Upper lobe of right lung (tissue), 1 donor: ENCODE measurements around the gene TSPY4. TPM values are rescaled to one million over a fixed set of nuclear protein-coding genes. Genes with fewer than 3 reads are reported as not detected.
"Not testable (repeated sequence)": the region's sequence is repeated elsewhere in the genome, so short reads cannot be mapped to it uniquely, and the experiment has no call there.

Source experiments
- ATAC-seq: fragments of 200-7000 bp; cut with Tn5 transposase; one replicate; pipeline ENCODE4 v1.9.1; 2020; ENCODE audit warnings: mild to moderate bottlenecking, moderate library complexity
- DNase-seq: peaks from one replicate; pipeline ENCODE4 v3.0.0-alpha.2; 2020
- H3K27ac ChIP-seq: fragments of 200-600 bp; one replicate; pipeline ENCODE4 v1.8.0; 2022
- H3K27me3 ChIP-seq: fragments of 200-600 bp; one replicate; pipeline ENCODE4 v1.8.0; 2022; ENCODE audit warnings: mild to moderate bottlenecking
- H3K36me3 ChIP-seq: fragments of 200-600 bp; one replicate; pipeline ENCODE4 v1.8.0; 2022
- H3K4me1 ChIP-seq: fragments of 200-600 bp; one replicate; pipeline ENCODE4 v1.8.0; 2022
- H3K4me3 ChIP-seq: fragments of 200-600 bp; one replicate; pipeline ENCODE4 v1.8.0; 2022; ENCODE audit warnings: mild to moderate bottlenecking
- H3K9me3 ChIP-seq: fragments of 200-600 bp; one replicate; pipeline ENCODE4 v1.8.0; 2022
- CTCF ChIP-seq: fragments of 200-600 bp; IDR thresholded peaks from one replicate; pipeline ENCODE4 v1.8.0; 2022; ENCODE audit warnings: antibody characterized with exemption
- intact Hi-C: fragments of 100-400 bp; cut with DNase I; formaldehyde crosslinking; loops from one replicate; pipeline ENCODE4 v1.11.0; 2022
- long read RNA-seq: library from polyadenylated mRNA; unstranded; transcript quantifications from one replicate; pipeline ENCODE4 v2.0.0, GENCODE V29; 2021
- total RNA-seq: library from RNA; stranded (reverse); fragmentation: NEBNext Ultra II Directional; extraction: Animal tissue kit (Norgen Biotek cat#: 25700); gene quantifications from one replicate; pipeline ENCODE4 v1.2.1, GENCODE V29; 2021
- donor health status: DM: no; HTN: yes; CAD: no; lungs with severe emphysema.

TSPY4 gene
- not detected for total RNA-seq
- long read RNA-seq = 0 reads

- H3K4me1 ChIP-seq, H3K27me3 ChIP-seq, H3K9me3 ChIP-seq, ATAC-seq, intact Hi-C loops, H3K27ac ChIP-seq, H3K36me3 ChIP-seq, DNase-seq, H3K4me3 ChIP-seq: not testable (repeated sequence)
Measured at GRCh38 chrY:9337164-9337563, at the start of gene TSPY4. Gene TSPY4 (plus strand): TSS chrY:9337464. CDS start chrY:9337510, 46 bp downstream.

- Histone ChIP-seq H3K27me3 (no peaks in the 10 kb centered on the region), H3K4me1 (no peaks in the 10 kb centered on the region), H3K9me3 (no peaks in the 10 kb centered on the region), H3K27ac (no peak overlapping the region), H3K4me3 (no peak overlapping the region), H3K36me3 (no peaks in the 10 kb centered on the region)
- DNase-seq (no peak), ATAC-seq (no peak)
- TF ChIP-seq CTCF = no peak
- intact Hi-C loops = no loop called here
Measured at GRCh38 chrY:9320996-9321395, 16.3 kb upstream of the TSPY4 start.

- DNase-seq, intact Hi-C loops, H3K4me3 ChIP-seq, H3K36me3 ChIP-seq, H3K27ac ChIP-seq, H3K4me1 ChIP-seq, H3K27me3 ChIP-seq, H3K9me3 ChIP-seq, ATAC-seq: not testable (repeated sequence)
Measured at GRCh38 chrY:9357497-9357896, 20.2 kb downstream of the TSPY4 start, which contains the start of gene TSPY8. Gene TSPY8 (plus strand): TSS chrY:9357797. CDS start chrY:9357843, 46 bp downstream.

Other genes starting within 250 kb of the TSPY4 start
- gene TSPY8, start 20.3 kb downstream of the TSPY4 start, total RNA-seq = not detected
- gene TSPY3, start 61.0 kb downstream of the TSPY4 start, total RNA-seq = not detected
- gene TSPY1, start 129.5 kb downstream of the TSPY4 start, total RNA-seq = not detected
- not detected for gene TSPY9, start 149.8 kb downstream of the TSPY4 start, total RNA-seq
- not detected for gene TSPY10, start 190.4 kb downstream of the TSPY4 start, total RNA-seq